Coronary artery (tissue), 2 donors: ENCODE data around the gene TTF2.

Experiments used
- DNase-seq: peaks from one replicate; pipeline ENCODE4 v3.0.0-alpha.2; 2017; ENCODE audit warnings: low spot score
- H3K27ac ChIP-seq, 2 donors: fragments of 200-600 bp; sonication (generic); one replicate each; pipeline ENCODE4 v1.5.1; 2016 to 2019
- H3K4me3 ChIP-seq: fragments of 200-600 bp; sonication (generic); 2 replicates; pipeline ENCODE4 v1.5.1; 2016; ENCODE audit warnings: mild to moderate bottlenecking, moderate library complexity
- TF ChIP-seq, protein P1 (sequence below): fragments of 200-600 bp; sonication (generic); IDR thresholded peaks from one replicate; pipeline ENCODE4 v1.5.1; 2019; ENCODE audit warnings: antibody characterized with exemption

The TTF2 gene

DNA sequence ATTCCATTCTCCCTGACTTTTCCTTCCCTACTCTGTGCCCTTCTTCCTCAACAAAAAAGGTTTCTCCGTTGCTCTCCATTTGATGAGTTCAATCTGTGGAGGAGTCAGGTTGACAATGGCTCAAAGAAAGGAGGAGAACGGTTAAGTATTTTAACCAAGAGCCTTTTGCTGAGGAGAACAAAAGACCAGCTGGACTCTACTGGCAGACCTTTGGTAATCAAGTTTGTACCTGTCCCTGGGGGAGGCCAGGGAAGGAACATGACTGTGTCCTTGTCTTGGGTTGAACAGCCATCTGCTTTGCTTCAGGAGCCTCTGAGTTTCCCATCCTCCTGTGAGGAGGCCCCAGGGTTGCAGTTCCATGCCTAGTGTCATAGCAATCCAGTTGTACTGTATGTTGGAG lies 29.9 kb downstream of the TTF2 start:
- DNase-seq, result no peak

DNA sequence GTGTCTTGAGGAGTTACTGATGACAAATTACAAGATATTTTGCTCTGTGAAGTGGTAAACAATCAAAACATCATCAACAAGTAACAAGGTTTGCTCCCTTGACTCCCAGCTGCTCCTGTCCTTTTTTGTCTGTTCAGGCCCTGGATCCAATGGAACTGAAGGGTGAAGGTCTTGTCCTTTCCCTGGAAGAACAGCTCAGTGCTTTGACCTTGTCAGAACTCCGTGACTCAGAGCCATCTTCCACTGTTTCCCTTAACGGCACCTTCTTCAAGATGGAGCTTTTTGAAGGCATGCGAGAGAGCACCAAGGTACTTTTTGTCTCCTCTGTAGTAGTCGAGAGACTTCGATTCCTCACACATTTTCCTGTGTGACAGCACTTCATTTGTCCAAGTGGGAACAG lies 32.5 kb downstream of the TTF2 start:
- no peak for DNase-seq
- TF ChIP-seq, protein P1, sequence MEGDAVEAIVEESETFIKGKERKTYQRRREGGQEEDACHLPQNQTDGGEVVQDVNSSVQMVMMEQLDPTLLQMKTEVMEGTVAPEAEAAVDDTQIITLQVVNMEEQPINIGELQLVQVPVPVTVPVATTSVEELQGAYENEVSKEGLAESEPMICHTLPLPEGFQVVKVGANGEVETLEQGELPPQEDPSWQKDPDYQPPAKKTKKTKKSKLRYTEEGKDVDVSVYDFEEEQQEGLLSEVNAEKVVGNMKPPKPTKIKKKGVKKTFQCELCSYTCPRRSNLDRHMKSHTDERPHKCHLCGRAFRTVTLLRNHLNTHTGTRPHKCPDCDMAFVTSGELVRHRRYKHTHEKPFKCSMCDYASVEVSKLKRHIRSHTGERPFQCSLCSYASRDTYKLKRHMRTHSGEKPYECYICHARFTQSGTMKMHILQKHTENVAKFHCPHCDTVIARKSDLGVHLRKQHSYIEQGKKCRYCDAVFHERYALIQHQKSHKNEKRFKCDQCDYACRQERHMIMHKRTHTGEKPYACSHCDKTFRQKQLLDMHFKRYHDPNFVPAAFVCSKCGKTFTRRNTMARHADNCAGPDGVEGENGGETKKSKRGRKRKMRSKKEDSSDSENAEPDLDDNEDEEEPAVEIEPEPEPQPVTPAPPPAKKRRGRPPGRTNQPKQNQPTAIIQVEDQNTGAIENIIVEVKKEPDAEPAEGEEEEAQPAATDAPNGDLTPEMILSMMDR, result no peak
- H3K4me3 ChIP-seq, result no peak overlapping the region
- H3K27ac ChIP-seq, result peak overlapping the region; percentile 25 to 49

More for the DNA sequence above, 29.9 kb downstream of the TTF2 start:
- Histone ChIP-seq H3K27ac (no peak overlapping the region), H3K4me3 (no peak overlapping the region)
- TF ChIP-seq, protein P1, result no peak

DNA sequence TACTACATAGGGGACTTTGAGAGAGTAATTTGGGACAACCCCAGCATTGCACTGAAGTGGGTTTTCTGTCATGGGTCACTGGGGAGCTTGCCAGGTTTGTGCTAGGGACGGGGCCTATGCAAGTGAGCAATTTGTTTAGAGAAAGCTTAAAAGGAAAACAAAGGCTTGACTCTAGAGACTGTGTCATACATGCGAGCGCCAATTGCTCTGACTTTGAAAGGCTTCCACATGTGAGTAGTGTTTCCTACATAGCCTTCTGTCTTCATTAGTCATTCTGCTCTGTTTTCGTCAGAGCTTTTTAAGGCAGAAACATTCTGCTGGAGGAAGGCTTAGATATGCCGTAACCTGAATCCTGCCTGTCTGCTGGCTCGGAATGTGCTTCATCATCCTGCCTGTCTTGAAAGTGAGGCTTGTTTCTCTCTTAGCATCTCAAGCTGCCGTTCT lies 33.0 kb downstream of the TTF2 start:
- H3K4me3 ChIP-seq, result no peak overlapping the region
- TF ChIP-seq, protein P1, result no peak
- H3K27ac ChIP-seq, result peak overlapping the region; percentile 40 to 49
- no peak for DNase-seq

- no peak for DNase-seq
- TF ChIP-seq, protein P1, result no peak
- H3K4me3 ChIP-seq, result no peak overlapping the region
- H3K27ac ChIP-seq, result peak overlapping the region; percentile 40 to 49
Observed at GRCh38 chr1:117093870-117094621, 33.9 kb downstream of the TTF2 start.

GRCh38 chr1:117094841-117095604 lies 34.9 kb downstream of the TTF2 start:
- DNase-seq, result no peak
- no peak overlapping the region for H3K27ac ChIP-seq

GRCh38 chr1:117096951-117097408 lies 36.9 kb downstream of the TTF2 start:
- Histone ChIP-seq H3K4me3 (no peak overlapping the region), H3K27ac (no peak overlapping the region)
- no peak for DNase-seq
- TF ChIP-seq, protein P1, result no peak

More at GRCh38 chr1:117094841-117095604, 34.9 kb downstream of the TTF2 start:
- TF ChIP-seq, protein P1, result no peak
- H3K4me3 ChIP-seq, result no peak overlapping the region
